NCI-H2029 treated with DMSO at 0.1 percent for 48 hours (cell line): ENCODE data around the gene VPS37B.

Experiments
- DNase-seq: peaks from one replicate; lab custom pipeline; 2025; lab: John Stamatoyannopoulos, UW

The VPS37B gene

GRCh38 chr12:122851820-122852219 is 44.1 kb downstream of the VPS37B start:
- DNase-seq, result no peak

GRCh38 chr12:122850695-122851350 is 45.1 kb downstream of the VPS37B start:
- DNase-seq, result no peak

DNA sequence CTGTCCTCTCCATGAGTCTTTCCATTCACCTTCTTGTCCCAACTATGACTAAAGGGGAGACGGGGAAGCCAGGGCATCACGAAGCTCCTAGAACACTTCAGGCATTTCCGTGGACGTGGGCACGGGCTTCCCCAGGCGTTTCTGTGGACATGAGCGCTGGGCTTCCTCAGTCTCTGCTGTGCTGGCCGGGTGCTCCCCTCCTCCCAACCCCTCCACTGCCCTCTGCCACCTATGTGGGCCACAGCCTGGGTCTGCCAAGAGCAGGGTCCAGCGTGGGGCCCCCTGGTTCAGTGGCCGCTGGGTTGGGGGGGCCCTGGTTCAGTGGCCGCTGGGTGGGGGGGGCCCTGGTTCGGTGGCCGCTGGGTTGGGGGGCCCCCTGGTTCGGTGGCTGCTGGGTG is 45.9 kb downstream of the VPS37B start:
- DNase-seq, result no peak

GRCh38 chr12:122849352-122850047 is 46.4 kb downstream of the VPS37B start:
- DNase-seq, result no peak

DNA sequence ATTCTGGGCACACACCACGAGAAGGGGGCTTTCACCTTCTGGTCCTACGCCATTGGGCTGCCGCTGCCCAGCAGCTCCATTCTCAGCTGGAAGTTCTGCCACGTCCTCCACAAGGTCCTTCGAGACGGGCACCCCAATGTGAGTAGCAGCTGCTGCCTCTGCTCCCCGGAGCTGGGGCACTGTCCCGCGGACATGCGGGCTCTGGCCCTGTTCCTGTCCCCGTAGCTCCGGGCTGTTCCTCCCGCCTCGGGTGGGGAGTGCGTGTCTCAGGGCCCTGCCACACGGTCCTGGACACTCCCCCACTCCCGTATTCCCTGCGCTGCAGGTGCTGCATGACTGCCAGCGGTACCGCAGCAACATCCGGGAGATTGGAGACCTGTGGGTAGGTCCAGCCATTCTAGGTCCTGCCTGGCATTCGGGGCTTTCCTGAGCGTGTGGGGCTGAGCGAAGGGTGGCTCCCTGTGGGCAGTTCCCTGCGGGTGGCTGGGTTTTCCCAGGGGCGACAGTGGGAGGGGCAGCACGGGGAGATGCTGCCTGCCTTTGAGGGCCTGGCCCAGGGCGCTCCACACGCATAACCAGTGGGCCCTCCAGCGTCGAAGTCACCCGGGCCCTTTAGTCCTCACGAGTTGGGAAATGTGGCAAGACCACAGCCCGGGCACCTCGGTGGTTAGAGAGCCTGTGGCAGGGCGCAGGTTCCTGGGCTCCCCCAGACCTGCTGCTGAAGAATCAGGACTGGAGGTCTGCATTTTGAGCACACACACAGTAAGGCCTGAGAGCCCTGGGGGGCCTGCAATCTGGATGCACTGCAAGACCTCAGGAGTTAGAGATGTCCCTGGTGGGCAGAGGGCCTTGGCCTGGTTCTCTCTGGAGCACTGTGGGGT is 47.2 kb downstream of the VPS37B start:
- DNase-seq, result no peak

GRCh38 chr12:122847921-122848421 is 48.0 kb downstream of the VPS37B start:
- DNase-seq, result no peak

DNA sequence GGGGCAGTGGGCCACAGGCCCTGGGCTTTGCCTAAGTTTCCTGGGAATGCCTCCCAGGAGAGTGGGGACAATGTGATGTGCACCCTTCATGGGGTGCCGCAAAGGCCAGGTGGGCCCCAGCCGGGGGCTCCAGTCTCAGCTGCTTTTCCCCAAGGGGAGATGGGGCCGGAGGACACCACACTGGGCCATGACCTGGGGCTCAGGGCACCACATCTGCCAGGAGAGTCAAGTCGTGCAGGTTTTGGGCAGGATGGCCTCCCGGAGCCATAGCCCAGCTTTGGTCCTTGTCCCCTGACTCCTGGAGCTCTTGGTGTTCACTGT is 48.4 kb downstream of the VPS37B start:
- no peak for DNase-seq

DNA sequence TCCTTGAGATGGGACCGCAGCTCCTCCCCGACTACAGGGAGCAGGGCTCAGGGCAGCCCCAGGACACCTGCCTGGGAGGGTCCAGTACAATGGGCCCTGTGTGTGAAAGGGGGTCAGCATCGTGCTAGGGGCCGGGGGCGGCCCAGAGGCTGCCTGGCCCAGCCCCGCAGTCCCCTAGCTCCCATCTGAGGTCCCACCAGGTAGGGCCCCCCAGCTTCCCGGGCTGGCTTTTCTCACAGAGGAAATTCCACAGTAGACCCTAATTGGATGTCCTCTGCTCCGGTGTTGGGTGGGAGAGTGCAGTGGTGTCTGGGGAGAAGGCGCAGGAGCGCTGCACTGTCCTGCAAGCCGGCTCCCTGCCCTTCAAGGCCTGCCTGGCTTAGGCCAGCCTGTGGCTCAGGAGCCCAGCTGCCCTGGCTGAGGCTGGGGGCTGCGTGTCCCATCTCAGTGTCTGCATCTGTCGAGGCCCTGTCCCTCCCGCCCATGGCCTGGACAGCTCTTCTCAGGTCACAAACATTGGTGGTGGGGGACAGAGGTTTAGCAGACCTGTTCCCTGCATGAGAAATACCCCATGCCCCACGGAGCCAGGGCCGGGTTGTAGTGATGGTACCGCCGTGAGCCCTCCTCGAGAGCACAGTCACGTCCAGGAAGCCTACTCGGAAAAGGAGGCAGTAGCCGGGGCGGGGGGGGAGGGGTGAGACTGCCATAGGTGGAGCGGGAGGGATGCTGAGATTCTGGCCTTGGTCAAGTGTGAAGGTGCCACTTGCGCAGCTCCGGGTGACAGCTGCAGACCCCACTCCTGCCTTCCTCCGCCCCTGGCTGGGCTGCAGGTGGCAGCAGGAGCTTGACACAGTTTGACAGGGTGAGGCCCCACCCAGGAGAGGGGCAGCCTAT is 49.1 kb downstream of the VPS37B start:
- no peak for DNase-seq

DNA sequence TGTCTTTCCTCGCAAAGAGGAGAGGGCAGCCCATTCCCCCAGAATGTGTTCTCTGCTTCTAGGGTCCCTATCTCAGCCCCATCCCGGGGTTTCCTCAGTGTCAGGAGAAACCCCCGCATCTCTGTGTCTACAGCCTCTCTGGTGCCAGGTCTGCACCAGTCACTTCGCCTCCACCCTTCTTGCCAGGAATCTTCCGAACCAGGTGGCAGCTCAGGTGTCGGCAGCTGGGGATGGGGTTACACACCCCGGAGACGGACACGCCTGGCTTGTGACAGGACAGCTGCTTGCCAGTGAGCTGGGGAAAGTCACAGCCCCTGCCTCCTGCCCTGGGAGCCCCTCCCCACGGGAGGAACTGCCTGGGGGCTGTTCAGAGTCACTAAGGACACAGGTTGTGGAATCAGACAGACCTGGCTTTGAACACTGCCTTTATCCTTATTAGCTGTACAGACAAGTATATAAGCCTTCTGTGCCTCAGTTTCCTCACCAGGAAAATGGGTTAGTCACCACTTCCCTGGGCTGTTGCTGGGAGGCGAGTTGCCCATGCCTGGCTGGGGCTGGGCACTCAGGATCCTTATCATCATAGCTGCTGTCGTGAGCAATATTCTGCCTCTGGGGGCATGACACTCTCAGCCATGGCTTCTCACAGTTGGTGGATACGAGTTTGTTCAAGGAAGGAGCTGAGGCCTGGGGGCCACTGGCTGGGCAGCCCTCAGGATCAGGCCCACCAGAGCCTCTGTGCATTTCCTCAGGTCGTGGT is 49.9 kb downstream of the VPS37B start:
- no peak for DNase-seq

GRCh38 chr12:122845041-122845864 is 50.7 kb downstream of the VPS37B start:
- DNase-seq, result no peak

- DNase-seq, result no peak
Measured at GRCh38 chr12:122844366-122844971, 51.5 kb downstream of the VPS37B start.

- no peak for DNase-seq
Measured at GRCh38 chr12:122843455-122843854, 52.5 kb downstream of the VPS37B start.

GRCh38 chr12:122842505-122843405 is 53.2 kb downstream of the VPS37B start:
- no peak for DNase-seq

DNA sequence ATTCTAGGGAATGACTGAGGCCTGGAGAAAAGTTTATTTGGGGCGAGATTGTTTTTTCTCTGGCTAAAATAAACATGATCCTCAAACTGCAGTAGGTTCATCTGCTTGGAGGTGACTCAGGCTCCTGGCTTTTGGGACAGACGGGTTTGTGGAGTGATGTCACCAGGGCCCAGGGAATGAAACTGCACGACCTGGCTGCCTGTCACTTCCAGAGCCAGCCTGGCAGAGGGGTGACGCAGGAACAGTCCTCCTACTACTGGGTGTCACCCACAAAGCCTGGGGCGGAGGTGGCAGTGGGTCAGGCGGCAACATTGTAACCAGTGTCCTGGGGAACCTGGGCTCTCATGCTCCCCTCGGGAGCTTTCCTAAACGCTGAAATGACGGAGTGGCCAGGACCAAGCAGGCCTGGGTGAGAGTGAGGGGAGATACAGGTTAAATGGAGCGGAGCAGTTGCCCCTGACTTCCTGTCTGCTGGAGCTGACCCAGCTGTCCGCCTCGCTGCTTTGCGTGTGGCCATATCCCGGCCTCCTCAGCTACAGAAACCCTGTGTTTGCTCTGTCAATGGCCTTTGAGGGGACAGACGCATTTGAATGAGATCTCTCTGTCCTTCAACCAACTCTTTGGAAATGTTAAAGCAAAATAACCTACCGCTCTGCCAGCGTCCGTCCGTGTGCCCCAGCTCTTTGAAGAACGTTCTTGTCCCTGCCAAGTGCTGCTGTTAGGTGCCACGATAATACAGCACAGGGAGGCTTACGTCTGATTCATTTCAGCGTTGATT is 54.2 kb downstream of the VPS37B start:
- no peak for DNase-seq

DNA sequence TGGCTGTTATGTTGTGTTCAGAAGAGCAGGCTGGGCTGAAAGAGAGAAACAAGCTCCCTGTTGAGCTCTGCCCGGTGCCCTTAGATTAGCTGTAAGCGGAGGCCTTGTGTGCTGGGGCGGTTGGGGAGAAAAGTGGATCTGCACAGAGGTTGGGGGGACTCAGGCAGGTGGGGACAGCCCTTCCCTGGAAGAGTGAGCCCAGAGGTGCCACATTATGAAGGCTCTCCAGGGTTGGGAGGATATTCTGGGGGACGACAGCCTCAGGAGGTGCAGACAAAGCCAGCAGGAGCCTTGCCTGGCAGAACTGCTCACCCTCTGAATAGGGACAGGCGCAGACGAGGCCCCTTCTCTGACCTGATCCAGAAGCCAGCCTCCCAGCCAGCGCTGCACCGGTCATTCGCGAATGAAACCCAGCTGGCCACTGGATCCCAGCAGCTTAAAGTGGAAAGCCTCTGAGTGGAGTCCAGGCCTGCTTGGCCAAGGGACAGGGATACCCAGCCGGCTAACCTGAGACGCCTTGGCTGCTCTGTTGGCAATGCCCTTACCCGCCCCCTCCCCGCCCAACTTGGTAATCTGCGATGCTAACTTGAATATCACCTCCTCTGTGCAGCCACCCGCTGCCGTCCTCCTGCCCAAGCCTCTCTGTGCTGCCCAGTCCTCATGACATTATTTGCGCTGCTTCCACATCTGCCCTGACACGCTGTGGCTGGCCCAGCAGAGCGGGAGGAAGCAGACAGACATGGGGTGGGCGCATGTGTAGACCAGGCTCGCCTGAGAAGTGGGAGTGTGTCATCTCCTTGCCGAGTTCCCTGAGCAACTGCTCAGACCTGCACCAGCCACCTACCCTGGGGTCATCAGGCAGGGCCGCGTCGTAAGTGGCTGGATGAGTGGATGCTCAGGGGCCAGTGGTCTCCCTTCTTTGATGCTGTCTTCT is 55.1 kb downstream of the VPS37B start:
- no peak for DNase-seq

DNA sequence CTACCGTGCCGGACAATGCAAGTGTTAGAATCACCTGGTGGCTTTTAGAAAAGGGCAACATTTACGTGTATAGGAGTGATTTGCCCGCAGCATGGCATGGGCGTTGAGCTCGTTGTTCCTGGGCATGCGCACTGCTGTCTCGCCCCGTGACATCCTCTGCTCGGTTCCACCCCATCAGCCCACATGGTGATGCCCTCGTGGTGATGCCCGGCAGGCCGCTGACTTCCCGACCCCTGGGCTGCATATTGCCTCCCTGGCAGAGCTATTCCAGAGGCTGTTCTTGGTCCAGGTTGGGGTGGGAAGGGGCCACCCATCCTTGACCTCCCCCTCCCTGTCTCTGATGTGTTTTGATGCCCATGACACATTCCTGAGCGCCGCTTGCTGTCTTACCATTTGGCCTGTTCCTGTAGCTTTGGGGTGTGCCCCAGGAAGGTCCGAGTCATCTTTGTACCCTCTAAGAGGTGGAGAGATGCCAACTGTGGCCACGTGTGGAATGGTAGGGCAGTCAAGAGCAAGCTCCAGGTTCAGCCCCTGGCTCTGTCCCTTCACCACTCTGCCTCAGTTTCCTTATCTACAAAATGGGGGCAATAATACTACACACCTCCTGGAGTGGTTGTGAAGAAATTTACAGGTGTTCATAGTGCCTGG is 55.9 kb downstream of the VPS37B start:
- DNase-seq, result no peak
